Right atrium auricular region (tissue), 2 donors: ENCODE data around the gene GTPBP6. TPM values are rescaled to one million over a fixed set of nuclear protein-coding genes. Genes with fewer than 3 reads are reported as not detected.

ENCODE experiments used
- DNase-seq: peaks from one replicate; pipeline ENCODE4 v3.0.0-alpha.2; 2019; ENCODE audit warnings: low spot score
- H3K27ac ChIP-seq, 2 donors: fragments of 200-600 bp; sonication (generic); 1 replicate in 1 of 2; 2 replicates in 1 of 2; pipeline ENCODE4 v1.5.1; 2016 to 2019
- H3K27me3 ChIP-seq, 2 donors: fragments of 200-600 bp; sonication (generic); one replicate each; pipeline versions ENCODE4 v1.5.1 to v1.6.0; 2017 to 2019
- H3K36me3 ChIP-seq: fragments of 200-600 bp; sonication (generic); one replicate; pipeline ENCODE4 v1.5.1; 2016
- H3K4me1 ChIP-seq, 2 donors: fragments of 200-600 bp; sonication (generic); one replicate each; pipeline versions ENCODE4 v1.5.1 to v1.6.0; 2017 to 2019
- H3K4me3 ChIP-seq, 2 donors: fragments of 200-600 bp; sonication (generic); 1 replicate in 1 of 2; 2 replicates in 1 of 2; pipeline ENCODE4 v1.5.1; 2017 to 2019; ENCODE audit warnings: mild to moderate bottlenecking in 1 of 2, moderate library complexity in 1 of 2
- H3K9me3 ChIP-seq, 2 donors: fragments of 200-600 bp; sonication (generic); one replicate each; pipeline ENCODE4 v1.5.1; 2019
- total RNA-seq, 2 donors: library from RNA; depleted of rRNA; stranded (reverse); fragments of >200 nt; gene quantifications; one replicate each; pipeline ENCODE4 v1.1.0, GENCODE V29; 2016
- TF ChIP-seq, protein P1 (sequence below), 2 donors: fragments of 200-600 bp; sonication (generic); IDR thresholded peaks; one replicate each; pipeline ENCODE4 v1.5.1; 2019; ENCODE audit warnings: antibody characterized with exemption in 2 of 2

The GTPBP6 gene
- total RNA-seq, 2 donors from 2014 or later, result 44.6 to 52.1 TPM

DNA sequence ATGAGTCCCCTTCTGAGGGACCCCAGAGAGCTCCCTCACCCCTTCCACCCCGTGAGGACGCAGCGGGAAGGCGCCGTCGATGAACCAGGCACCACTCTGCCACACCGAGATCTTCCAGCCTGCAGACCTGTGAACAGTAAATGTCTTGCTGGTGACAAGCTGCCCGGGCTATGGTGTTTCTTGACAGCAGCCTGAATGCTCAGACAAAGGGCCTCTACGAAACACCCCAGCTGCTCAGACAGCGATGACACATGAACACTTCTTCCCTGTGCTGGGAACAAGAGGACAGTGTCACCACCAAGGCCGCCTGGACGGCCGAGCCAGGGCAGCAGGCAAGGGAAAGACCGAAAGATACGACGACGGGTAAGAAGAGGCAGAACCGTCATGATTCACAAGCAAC is 30.6 kb upstream of the GTPBP6 start:
- no peaks in the 10 kb centered on the region for H3K9me3 ChIP-seq
- peak overlapping the region; percentile 72 to 78 for H3K27ac ChIP-seq
- no peak overlapping the region for H3K4me3 ChIP-seq
- H3K27me3 ChIP-seq, result no peaks in the 10 kb centered on the region
- peaks cover 0 to 9% of the 10 kb centered on the region in 2 donors for H3K4me1 ChIP-seq
- no peak for DNase-seq
- TF ChIP-seq, protein P1, sequence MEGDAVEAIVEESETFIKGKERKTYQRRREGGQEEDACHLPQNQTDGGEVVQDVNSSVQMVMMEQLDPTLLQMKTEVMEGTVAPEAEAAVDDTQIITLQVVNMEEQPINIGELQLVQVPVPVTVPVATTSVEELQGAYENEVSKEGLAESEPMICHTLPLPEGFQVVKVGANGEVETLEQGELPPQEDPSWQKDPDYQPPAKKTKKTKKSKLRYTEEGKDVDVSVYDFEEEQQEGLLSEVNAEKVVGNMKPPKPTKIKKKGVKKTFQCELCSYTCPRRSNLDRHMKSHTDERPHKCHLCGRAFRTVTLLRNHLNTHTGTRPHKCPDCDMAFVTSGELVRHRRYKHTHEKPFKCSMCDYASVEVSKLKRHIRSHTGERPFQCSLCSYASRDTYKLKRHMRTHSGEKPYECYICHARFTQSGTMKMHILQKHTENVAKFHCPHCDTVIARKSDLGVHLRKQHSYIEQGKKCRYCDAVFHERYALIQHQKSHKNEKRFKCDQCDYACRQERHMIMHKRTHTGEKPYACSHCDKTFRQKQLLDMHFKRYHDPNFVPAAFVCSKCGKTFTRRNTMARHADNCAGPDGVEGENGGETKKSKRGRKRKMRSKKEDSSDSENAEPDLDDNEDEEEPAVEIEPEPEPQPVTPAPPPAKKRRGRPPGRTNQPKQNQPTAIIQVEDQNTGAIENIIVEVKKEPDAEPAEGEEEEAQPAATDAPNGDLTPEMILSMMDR (IDR thresholded peaks at IDR 0.05), result no peak
- H3K36me3 ChIP-seq, result peaks cover 10% of the 10 kb centered on the region

DNA sequence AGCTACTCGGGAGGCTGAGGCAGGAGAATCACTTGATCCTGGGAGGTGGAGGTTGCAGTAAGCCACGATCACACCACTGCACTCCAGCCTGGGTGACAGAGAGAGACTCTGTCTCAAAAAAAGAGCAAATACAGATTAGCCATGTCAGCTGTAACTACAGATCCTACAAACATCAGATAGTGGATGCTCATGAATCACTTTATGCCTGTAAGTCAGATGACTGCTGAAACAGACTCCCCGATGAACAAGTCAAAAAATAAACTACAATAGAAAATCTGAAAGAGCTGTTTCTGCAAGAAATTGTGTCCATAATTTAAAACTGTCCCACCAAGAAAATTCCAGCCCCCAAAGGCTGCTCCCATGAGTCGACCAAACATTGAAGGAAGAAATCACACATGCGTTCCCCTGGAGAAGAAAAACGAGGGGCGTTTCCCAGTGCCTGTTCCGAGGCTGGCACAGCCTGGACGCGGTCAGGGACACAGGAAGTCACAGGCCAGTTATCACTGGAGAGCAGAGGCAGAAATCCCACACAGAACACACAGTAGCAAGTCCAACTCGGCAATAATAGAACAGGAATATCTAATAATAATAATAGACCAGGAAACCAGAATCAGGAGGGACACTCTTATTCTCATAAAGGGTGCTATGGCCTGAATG is 30.0 kb upstream of the GTPBP6 start:
- DNase-seq, result no peak
- H3K27ac ChIP-seq, result peak overlapping the region; percentile 72 to 78
- peaks cover 10% of the 10 kb centered on the region for H3K36me3 ChIP-seq
- H3K9me3 ChIP-seq, result no peaks in the 10 kb centered on the region
- H3K4me3 ChIP-seq, result no peak overlapping the region
- no peaks in the 10 kb centered on the region for H3K27me3 ChIP-seq
- TF ChIP-seq, protein P1 (IDR thresholded peaks at IDR 0.05), result no peak
- H3K4me1 ChIP-seq, result peaks cover 0 to 9% of the 10 kb centered on the region in 2 donors

DNA sequence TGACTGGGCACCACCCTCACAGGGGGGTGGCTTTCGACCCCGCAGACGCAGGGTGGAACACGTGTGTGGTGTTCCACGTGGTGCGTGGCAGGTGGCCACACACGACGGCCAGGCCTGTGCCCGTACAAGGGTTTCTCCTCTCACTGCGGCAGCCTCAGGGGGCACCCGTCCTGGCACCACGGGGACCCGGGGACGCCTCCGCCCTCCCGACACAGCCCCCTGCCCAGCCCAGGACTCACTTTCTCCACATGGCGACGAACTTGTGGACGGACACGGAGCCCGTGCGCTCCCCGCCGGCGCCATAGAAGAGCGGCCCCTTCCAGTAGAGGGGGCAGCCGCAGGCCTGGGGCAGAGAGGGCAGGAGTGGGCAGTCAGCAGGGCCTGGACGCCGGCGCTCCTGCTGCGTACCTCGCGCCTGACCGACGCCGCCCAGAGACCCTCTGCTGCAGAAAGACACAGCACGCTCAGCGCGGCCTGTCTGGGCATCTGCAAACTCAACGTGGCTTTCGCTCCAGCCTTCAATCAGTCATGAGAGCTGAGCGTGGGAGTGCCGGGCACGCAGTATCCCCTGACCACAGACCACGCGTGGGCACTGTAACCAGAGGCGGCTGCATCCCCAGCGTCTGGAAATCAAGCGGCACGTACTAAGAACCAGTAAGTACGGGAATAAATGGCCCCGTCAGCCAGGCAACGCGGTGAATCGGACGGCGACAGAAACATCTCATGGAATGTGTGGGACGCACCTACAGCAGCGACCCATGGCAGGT is 28.9 kb upstream of the GTPBP6 start:
- no peak for DNase-seq
- Histone ChIP-seq H3K4me3 (no peak overlapping the region), H3K36me3 (peaks cover 10% of the 10 kb centered on the region), H3K4me1 (peaks cover 0 to 9% of the 10 kb centered on the region in 2 donors), H3K9me3 (no peaks in the 10 kb centered on the region), H3K27ac (peak overlapping the region in 1 of 2 donors; percentile 0), H3K27me3 (no peaks in the 10 kb centered on the region)
- TF ChIP-seq, protein P1 (IDR thresholded peaks at IDR 0.05), result no peak

DNA sequence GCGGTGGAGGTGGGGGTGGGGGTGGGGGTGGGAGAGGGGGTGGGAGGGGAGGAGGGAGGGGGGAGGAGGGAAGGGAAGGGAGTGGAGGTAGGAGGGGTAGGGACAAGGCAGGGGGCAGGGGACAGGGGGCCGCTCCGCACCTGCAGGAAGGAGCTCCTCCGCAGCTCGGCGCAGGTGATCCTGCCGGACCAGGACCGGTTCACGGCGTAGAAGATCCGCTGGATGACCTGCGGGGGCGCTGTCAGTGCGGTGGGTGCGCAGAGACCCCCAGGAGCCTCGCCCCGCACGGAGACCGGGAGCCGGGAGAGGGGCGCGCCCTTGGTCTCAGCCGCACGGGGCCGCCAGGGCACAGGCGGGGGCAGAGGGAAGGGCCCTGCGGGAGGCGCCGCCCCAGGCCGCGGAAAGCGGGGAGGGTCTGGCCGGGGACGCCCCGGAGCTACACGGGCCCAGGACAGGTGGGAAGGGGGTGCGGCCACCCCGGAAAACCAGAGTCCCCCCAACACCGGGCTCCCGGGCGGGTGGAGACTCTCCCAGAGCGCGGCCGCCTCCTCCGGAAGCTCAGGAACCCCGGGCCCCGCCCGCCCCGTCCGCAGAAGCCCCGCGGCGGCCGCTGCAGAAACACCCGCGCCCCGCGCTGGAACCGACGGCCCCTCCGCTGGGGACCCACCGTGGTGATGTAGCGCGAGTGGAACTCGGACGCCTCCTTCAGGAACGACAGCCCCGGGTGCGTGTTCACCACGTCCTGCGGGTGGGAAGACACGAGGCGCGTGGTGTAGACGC is 27.6 kb upstream of the GTPBP6 start:
- no peak for DNase-seq
- peaks cover 0 to 9% of the 10 kb centered on the region in 2 donors for H3K4me1 ChIP-seq
- H3K27ac ChIP-seq, result no peak overlapping the region
- no peak overlapping the region for H3K4me3 ChIP-seq
- no peaks in the 10 kb centered on the region for H3K27me3 ChIP-seq
- TF ChIP-seq, protein P1 (IDR thresholded peaks at IDR 0.05), result no peak
- peaks cover 17% of the 10 kb centered on the region for H3K36me3 ChIP-seq
- H3K9me3 ChIP-seq, result no peaks in the 10 kb centered on the region

DNA sequence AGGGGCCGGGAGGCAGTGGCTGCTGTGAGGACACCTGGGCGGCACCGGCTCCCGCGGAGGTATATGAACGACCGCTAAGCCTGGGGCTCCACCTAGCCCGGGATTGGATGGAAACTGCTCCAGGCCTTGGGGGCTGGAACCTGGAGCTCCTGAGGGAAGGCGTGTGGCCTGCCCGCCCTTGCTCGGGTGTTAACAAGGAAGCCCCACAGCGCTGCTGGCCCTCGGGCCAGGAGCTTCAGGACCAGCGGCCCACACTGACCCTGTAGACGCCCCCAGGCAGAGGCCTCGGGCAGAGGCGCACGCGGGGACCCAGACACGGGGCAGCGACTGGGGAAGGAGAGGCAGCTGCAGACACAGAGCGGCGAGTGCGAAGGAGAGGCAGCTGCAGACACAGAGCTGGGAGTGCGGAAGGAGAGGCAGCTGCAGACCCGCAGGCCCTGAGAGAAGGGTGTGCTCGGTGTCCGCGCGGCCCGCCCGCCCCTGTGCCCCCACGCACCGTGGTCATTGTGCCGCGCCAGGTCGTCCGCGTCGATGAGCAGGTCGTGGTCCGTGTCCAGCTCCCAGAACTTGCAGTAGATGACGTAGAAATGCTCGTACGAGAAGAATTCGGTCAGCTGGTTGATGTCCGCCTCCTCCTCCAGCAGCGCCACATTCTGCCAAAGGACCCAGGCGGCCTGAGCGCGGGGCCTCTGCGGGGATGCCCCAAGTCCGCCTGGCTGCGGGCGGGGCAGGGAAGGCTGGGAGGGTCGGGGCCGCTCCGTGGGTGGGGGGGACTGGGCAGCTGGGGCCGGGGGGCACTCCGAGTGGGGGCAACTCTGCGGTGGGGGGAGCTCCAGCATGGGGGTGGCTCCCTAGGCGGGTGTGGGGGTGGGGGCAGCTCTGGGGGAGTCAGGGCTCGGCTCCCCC is 26.7 kb upstream of the GTPBP6 start:
- no peaks in the 10 kb centered on the region for H3K9me3 ChIP-seq
- no peaks in the 10 kb centered on the region for H3K27me3 ChIP-seq
- no peak overlapping the region for H3K4me3 ChIP-seq
- peaks cover 24% of the 10 kb centered on the region for H3K36me3 ChIP-seq
- TF ChIP-seq, protein P1 (IDR thresholded peaks at IDR 0.05), result no peak
- H3K27ac ChIP-seq, result no peak overlapping the region
- H3K4me1 ChIP-seq, result peaks cover 0 to 9% of the 10 kb centered on the region in 2 donors
- no peak for DNase-seq
